HepG2 (cell line): ENCODE data around the gene S100A4.

Experiments used
- ATF3 ChIP-seq: sonication (generic); formaldehyde crosslinking; IDR thresholded peaks from 2 replicates; pipeline ENCODE4 v1.4.0; 2020; ENCODE audit warnings: missing genetic modification reagents
- CTCF ChIP-seq: sonication (generic); formaldehyde crosslinking; IDR thresholded peaks from 2 replicates; pipeline ENCODE4 v1.5.0; 2020; ENCODE audit warnings: mild to moderate bottlenecking, missing genetic modification reagents, moderate library complexity
- HMG20A ChIP-seq: IDR thresholded peaks from 2 replicates; pipeline ENCODE4 v1.6.1; 2016; ENCODE audit warnings: borderline replicate concordance
- KDM1A ChIP-seq: IDR thresholded peaks from 2 replicates; pipeline ENCODE4 v1.6.1; 2016; ENCODE audit warnings: missing compliant biosample characterization
- KLF15 ChIP-seq: sonication (generic); formaldehyde crosslinking; IDR thresholded peaks from 2 replicates; pipeline ENCODE4 v1.8.1; 2023; ENCODE audit warnings: borderline replicate concordance, mild to moderate bottlenecking, inconsistent platforms, missing genetic modification reagents, mixed read lengths
- RFX5 ChIP-seq: IDR thresholded peaks from 2 replicates; pipeline ENCODE4 v1.6.1; 2011; ENCODE audit warnings: low read depth, low read length, improper control_type of control experiment
- SKI ChIP-seq: fragments of 450-650 bp; IDR thresholded peaks from one replicate; pipeline ENCODE4 v1.6.1; 2018; ENCODE audit warnings: mild to moderate bottlenecking; ENCODE audit not compliant: partially characterized antibody
- TBX2 ChIP-seq: sonication (generic); formaldehyde crosslinking; IDR thresholded peaks from 2 replicates; pipeline ENCODE4 v1.5.0; 2020; ENCODE audit warnings: missing genetic modification reagents, mild to moderate bottlenecking, borderline replicate concordance
- ZNF746 ChIP-seq: sonication (generic); formaldehyde crosslinking; IDR thresholded peaks from 2 replicates; pipeline ENCODE4 v1.8.0; 2022; ENCODE audit warnings: mild to moderate bottlenecking, missing genetic modification reagents
- TF ChIP-seq, protein P1 (sequence below): sonication (generic); formaldehyde crosslinking; IDR thresholded peaks from 2 replicates; pipeline ENCODE4 v1.4.0; 2020; ENCODE audit warnings: mild to moderate bottlenecking, missing genetic modification reagents
- TF ChIP-seq, protein P2 (sequence below): IDR thresholded peaks from 2 replicates; pipeline ENCODE4 v1.6.1; 2012; ENCODE audit warnings: inconsistent platforms

GRCh38 chr1:153535242-153536011 lies 10.2 kb downstream of the S100A4 start, which contains the start of gene S100A6:
- TF ChIP-seq HMG20A (no peak), CTCF (no peak), KDM1A (CRISPR knock-in tag) (no peak), ZNF746 (CRISPR knock-in tag) (no peak), KLF15 (no peak), RFX5 (no peak), SKI (no peak), ATF3 (CRISPR knock-in tag) (no peak), TBX2 (no peak)
- TF ChIP-seq, protein P1, sequence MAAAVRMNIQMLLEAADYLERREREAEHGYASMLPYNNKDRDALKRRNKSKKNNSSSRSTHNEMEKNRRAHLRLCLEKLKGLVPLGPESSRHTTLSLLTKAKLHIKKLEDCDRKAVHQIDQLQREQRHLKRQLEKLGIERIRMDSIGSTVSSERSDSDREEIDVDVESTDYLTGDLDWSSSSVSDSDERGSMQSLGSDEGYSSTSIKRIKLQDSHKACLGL: no peak
- TF ChIP-seq, protein P2, sequence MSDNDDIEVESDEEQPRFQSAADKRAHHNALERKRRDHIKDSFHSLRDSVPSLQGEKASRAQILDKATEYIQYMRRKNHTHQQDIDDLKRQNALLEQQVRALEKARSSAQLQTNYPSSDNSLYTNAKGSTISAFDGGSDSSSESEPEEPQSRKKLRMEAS: no peak
